ENCODE measurements around the gene LIFR.
"Not testable (repeated sequence)": the region's sequence is repeated elsewhere in the genome, so short reads cannot be mapped to it uniquely, and the experiment has no call there.

LIFR gene

DNA sequence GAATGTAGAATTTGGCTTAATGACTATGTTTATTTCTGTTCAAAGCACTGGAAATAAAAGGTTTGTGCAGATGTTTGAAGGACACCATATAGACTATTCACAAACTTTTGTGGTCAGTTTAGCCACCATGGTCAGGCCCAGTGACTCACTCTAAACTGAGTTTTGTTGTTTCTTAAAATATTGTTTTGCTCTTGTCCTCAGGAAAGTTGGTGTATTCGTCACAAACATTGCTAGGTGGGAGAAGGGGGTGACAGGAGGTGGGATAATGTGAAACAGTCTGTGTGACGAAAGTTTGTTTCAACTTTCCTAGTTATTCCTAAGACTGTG lies 35.0 kb upstream of the LIFR start:
- Mint-ChIP-seq H3K27me3 (peaks cover 4% of the 10 kb centered on the region), H3K27ac (no peak overlapping the region), H3K4me3 (no peak overlapping the region), H3K4me1 (no peaks in the 10 kb centered on the region), H3K36me3 (no peaks in the 10 kb centered on the region), H3K9me3 (no peaks in the 10 kb centered on the region)

DNA sequence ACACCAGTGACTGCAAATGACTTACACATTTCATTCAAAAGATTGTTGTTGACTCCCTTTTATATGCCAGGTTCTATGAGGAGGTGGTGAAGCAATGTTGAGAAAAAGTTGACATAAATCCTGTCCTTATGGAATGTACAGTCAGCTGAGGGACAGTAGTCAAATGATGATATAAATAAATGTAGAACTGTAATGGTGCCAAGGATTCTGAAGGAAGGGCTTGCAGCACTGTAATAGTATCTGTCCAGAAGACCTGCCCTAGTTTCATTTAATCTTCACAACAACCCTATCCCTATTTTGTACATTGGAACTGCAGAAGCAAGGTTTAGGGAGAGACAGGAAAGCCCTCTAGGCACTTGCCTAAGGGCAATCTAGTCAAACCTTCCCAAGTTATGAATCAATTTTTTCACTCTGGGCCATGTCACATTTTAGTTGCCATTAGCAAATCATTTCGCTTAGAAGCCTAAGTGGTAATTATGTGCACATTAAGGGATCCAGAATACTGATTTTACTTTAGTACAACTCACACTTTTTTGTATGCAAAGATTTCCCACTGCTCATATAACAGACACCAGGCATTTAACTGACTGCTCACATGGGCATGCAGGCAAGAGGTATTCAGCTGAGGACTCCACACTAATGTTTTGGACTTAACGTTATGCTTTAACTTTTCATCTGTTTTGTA lies 34.5 kb upstream of the LIFR start:
- Mint-ChIP-seq H3K27me3 (peaks cover 7% of the 10 kb centered on the region), H3K4me1 (no peaks in the 10 kb centered on the region), H3K27ac (no peak overlapping the region), H3K36me3 (no peaks in the 10 kb centered on the region), H3K4me3 (no peak overlapping the region), H3K9me3 (no peaks in the 10 kb centered on the region)

GRCh38 chr5:38589629-38590028 lies 33.2 kb upstream of the LIFR start:
- Mint-ChIP-seq H3K9me3 (no peaks in the 10 kb centered on the region), H3K27ac (no peak overlapping the region), H3K4me3 (no peak overlapping the region), H3K27me3 (peaks cover 10% of the 10 kb centered on the region), H3K4me1 (no peaks in the 10 kb centered on the region), H3K36me3 (no peaks in the 10 kb centered on the region)

DNA sequence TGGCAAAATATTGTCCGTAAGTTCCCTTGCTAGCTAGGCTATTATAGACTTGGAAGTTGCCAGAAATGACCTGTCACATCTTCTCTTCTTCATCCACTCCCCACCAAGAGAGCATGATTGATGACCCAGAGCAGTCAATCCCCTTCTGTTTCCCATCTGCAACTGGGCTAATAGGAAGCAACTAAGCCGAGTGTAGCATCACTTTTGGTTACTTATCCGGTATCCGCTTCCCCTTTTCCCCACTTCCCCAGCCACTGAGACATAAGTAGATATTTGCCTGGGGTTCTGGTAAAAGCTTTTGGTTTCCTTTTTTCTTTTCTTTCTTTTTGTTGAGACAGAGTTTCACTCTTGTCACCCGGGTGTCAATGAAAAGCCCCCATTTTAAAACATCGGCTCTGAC lies 29.4 kb upstream of the LIFR start:
- peaks cover 5% of the 10 kb centered on the region for H3K4me1 Mint-ChIP-seq
- no peak overlapping the region for H3K27ac Mint-ChIP-seq
- H3K36me3 Mint-ChIP-seq, result no peaks in the 10 kb centered on the region
- no peaks in the 10 kb centered on the region for H3K9me3 Mint-ChIP-seq
- H3K27me3 Mint-ChIP-seq, result peaks cover 33% of the 10 kb centered on the region
- no peak overlapping the region for H3K4me3 Mint-ChIP-seq

GRCh38 chr5:38583500-38583899 lies 27.1 kb upstream of the LIFR start:
- Mint-ChIP-seq H3K9me3 (no peaks in the 10 kb centered on the region), H3K27ac (no peak overlapping the region), H3K36me3 (no peaks in the 10 kb centered on the region), H3K27me3 (peaks cover 41% of the 10 kb centered on the region), H3K4me3 (no peak overlapping the region), H3K4me1 (peaks cover 5% of the 10 kb centered on the region)

GRCh38 chr5:38582975-38583319 lies 26.5 kb upstream of the LIFR start:
- peaks cover 41% of the 10 kb centered on the region for H3K27me3 Mint-ChIP-seq
- H3K9me3 Mint-ChIP-seq, result no peaks in the 10 kb centered on the region
- H3K36me3 Mint-ChIP-seq, result no peaks in the 10 kb centered on the region
- H3K4me1 Mint-ChIP-seq, result peaks cover 5% of the 10 kb centered on the region
- H3K4me3 Mint-ChIP-seq, result no peak overlapping the region
- no peak overlapping the region for H3K27ac Mint-ChIP-seq

DNA sequence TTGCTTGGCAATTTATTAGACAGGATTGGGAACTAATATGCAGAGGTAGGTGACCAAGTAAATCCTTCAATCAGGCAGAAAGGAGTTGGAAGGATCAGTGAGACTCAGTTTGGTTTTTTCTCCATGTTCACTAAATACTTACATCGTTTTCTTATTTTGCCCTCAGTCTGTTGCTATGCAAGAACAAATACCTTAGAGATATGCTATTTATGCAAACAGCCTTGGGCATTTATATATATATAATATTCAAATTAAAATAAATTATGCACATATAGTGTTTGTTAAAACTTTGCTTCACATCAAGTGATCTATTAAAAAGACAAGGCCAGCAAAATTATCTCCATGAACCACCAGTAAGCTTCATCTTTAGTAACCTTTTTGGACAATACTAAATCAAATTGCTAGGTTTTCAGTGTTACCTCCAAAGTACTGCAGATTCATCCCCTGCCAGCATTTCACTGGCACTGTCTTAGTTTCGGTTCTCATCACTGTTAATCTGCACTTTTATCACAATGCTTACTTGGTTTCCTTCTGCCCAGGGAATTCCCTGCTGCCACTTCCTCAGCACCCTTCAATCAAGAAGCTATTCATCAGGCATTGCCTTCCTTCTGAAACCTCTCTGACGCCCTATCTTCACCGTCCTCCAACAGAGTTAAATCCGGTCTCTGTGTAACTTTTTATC lies 26.0 kb upstream of the LIFR start:
- Mint-ChIP-seq H3K36me3 (no peaks in the 10 kb centered on the region), H3K4me1 (peaks cover 5% of the 10 kb centered on the region), H3K27me3 (peaks cover 41% of the 10 kb centered on the region), H3K27ac (no peak overlapping the region), H3K9me3 (no peaks in the 10 kb centered on the region), H3K4me3 (no peak overlapping the region)

- Mint-ChIP-seq H3K36me3 (no peaks in the 10 kb centered on the region), H3K9me3 (no peaks in the 10 kb centered on the region), H3K4me3 (no peak overlapping the region), H3K27me3 (peaks cover 41% of the 10 kb centered on the region), H3K4me1 (peaks cover 5% of the 10 kb centered on the region), H3K27ac (no peak overlapping the region)
These were observed 25.2 kb upstream of the LIFR start for GRCh38 chr5:38581597-38581996.

- no peak overlapping the region for H3K27ac Mint-ChIP-seq
- H3K9me3 Mint-ChIP-seq, result no peaks in the 10 kb centered on the region
- peaks cover 5% of the 10 kb centered on the region for H3K4me1 Mint-ChIP-seq
- peaks cover 30% of the 10 kb centered on the region for H3K27me3 Mint-ChIP-seq
- no peak overlapping the region for H3K4me3 Mint-ChIP-seq
- H3K36me3 Mint-ChIP-seq, result no peaks in the 10 kb centered on the region
These were observed 22.7 kb upstream of the LIFR start for GRCh38 chr5:38579105-38579504.

DNA sequence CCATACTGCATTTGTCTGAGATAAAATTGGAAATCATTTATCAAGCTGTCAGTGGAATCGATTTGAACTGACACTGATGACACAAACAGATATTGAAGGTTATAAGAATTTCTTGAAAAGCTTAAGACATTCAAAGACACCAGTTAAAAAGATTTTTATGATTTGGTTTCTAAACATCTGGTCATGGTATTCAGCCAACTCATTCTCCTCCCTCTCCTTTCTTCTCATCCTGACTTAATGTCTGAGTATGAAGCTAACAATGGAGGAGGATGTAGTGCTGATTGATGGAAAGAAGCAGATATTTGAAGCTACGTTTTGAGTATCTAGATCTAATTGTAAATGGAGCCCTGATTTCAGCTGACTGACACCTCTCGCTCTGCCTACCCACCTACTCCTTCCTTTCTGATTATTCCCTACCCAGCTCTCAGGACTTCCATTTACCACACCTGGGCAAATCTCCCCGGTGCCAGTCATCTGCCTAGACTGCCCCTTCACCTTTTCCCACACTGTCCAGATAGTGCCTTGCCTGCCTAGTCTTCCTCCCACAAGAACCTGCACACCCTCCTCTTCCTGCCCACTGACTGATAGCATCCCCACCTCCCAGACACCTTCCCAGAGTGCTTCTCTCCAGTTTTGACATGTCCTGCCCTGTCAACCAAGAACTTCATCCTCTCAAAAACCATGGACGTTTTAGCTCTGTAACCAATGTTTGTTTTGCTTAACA lies 20.7 kb upstream of the LIFR start:
- Mint-ChIP-seq H3K36me3 (no peaks in the 10 kb centered on the region), H3K27ac (no peak overlapping the region), H3K9me3 (no peaks in the 10 kb centered on the region), H3K4me3 (no peak overlapping the region), H3K4me1 (no peaks in the 10 kb centered on the region), H3K27me3 (peaks cover 16% of the 10 kb centered on the region)

DNA sequence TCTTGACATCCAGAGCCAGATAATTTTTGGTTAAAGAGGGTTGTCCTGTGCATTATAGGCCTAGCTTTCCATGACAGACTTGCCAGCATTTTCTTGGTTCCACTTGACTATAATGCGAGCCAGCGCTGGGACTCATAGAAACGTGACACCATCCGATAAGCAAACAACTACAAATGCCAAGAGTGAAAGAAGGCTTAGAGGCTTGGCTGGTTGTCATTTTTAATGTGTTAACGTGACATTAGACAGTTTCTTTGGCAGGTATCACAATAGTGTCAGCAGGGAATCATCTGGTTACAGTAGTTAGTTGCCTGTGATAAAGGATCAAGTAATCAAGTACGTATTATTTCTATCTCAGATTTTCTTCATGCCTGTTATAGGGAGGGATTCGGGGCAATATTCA lies 20.0 kb upstream of the LIFR start:
- Mint-ChIP-seq H3K9me3 (no peaks in the 10 kb centered on the region), H3K4me3 (no peak overlapping the region)

DNA sequence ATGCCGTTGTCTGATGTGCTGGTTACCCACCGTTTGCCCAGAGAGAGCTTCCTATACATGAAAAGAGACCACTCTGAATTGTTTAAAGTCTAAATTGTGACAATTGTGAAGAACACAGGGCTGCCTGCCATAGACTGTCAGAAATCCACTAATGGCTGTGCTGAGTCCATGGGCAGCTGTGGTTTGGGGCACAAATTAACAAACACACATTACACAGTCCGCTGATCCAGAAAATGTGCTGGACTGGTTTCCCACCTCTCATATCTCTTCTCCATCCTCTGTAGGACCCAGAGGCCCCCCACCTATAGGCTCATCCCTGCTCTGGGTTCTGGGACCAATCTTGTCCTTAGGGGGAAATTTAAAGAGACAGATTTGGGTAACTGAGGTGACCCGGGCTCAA lies 19.0 kb upstream of the LIFR start:
- Mint-ChIP-seq H3K27ac (no peak overlapping the region), H3K36me3 (no peaks in the 10 kb centered on the region), H3K4me1 (no peaks in the 10 kb centered on the region), H3K4me3 (no peak overlapping the region), H3K27me3 (peaks cover 8% of the 10 kb centered on the region), H3K9me3 (no peaks in the 10 kb centered on the region)

More for the DNA sequence above, 20.0 kb upstream of the LIFR start:
- Mint-ChIP-seq H3K27me3 (peaks cover 13% of the 10 kb centered on the region), H3K4me1 (no peaks in the 10 kb centered on the region), H3K36me3 (no peaks in the 10 kb centered on the region), H3K27ac (no peak overlapping the region)

DNA sequence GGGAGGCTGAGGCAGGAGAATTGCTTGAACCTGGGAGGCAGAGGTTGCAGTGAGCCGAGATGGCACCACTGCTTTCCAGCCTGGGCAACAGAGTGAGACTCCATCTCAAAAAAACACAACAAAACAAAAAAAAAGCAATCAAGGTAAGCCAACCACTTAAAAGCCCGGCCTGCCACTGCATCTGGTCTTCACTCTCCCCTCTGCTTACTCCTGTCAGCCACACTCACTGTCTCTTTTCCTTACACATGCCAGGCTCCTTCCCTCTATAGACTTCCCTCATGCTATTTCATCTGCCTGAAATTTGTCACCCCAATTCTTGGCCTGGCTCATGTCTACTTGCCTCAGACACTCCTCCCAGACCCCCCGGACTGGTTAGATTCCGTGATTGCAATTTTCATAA lies 17.6 kb upstream of the LIFR start:
- H3K4me3 Mint-ChIP-seq, result no peak overlapping the region
- H3K9me3 Mint-ChIP-seq, result no peaks in the 10 kb centered on the region

DNA sequence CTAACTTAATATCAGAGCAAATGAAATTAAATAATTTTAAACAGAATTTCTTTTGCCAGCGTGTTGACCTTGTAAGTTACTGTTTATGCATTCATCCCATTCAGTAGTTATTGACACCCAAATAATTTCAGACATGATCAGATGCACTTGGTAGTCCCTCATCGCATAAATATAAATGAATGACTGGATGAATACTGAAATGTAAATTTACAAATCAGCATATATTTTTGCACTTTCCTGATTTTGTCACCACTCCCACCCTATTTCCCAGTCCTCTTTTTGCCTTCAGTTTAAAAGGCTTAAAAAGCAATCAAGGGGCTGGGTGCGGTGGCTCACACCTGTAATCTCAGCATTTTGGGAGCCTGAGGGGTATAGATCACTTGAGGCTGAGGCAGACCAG lies 17.1 kb upstream of the LIFR start:
- peaks cover 5% of the 10 kb centered on the region for H3K27me3 Mint-ChIP-seq

More for the DNA sequence above, 17.6 kb upstream of the LIFR start:
- Mint-ChIP-seq H3K27me3 (peaks cover 6% of the 10 kb centered on the region), H3K4me1 (no peaks in the 10 kb centered on the region), H3K36me3 (no peaks in the 10 kb centered on the region), H3K27ac (no peak overlapping the region)

DNA sequence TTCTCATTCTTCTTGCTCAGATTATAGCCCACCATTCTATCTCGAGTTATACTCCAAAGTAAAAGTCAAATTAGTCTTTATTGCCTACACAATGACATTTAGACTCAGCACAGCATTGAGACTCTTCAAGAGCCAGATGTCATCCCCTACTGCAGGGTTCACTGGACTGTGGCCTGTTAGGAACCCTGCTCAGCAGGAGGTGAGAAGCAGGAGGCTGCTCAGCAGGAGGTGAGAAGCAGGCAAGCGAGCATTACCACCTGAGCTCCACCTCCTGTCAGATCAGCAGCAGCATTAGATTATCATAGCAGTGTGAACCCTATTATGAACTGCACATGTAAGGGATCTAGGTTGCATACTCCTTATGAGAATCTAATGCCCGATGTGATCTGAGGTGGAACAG lies 12.7 kb upstream of the LIFR start:
- Mint-ChIP-seq H3K27ac (no peak overlapping the region), H3K9me3 (no peaks in the 10 kb centered on the region), H3K4me3 (no peak overlapping the region), H3K4me1 (no peaks in the 10 kb centered on the region), H3K36me3 (no peaks in the 10 kb centered on the region), H3K27me3 (peaks cover 16% of the 10 kb centered on the region)

More for the DNA sequence above, 17.1 kb upstream of the LIFR start:
- H3K27ac Mint-ChIP-seq, result no peak overlapping the region
- no peaks in the 10 kb centered on the region for H3K4me1 Mint-ChIP-seq
- H3K36me3 Mint-ChIP-seq, result no peaks in the 10 kb centered on the region
- no peak overlapping the region for H3K4me3 Mint-ChIP-seq
- no peaks in the 10 kb centered on the region for H3K9me3 Mint-ChIP-seq

DNA sequence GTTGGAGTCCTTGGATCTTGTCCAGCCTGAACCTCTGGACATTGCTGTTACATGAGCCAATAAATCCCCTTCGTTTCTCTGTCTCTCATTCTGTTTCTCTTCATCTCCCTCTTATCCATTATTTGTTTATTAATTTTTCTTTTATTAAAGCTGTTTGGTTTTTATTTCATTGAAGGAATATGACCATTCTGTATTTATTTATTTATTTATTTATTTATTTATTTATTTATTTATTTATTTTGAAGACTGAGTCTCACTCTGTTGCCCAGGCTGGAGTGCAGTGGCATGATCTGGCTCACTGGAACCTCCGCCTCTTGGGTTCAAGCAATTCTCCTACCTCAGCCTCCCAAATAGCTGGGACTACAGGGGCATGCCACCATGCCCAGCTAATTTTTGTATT lies 10.9 kb upstream of the LIFR start:
- H3K27me3 Mint-ChIP-seq, result peaks cover 19% of the 10 kb centered on the region
- H3K4me1 Mint-ChIP-seq, result not testable (repeated sequence)

More for the DNA sequence above, 10.9 kb upstream of the LIFR start:
- H3K9me3 Mint-ChIP-seq, H3K36me3 Mint-ChIP-seq, H3K27ac Mint-ChIP-seq, H3K4me3 Mint-ChIP-seq: not testable (repeated sequence)
